Heart left ventricle (tissue), 16 donors: ENCODE data around the gene TNS1. TPM values are rescaled to one million over a fixed set of nuclear protein-coding genes. Genes with fewer than 3 reads are reported as not detected.
A peak's percentile ranks its signal among the peaks of the same experiment; 100 is the strongest.

Experiments
- ATAC-seq, 4 donors: fragments of 200-7000 bp; cut with Tn5 transposase; one replicate each; pipeline ENCODE4 v1.9.1; 2020 to 2022; ENCODE audit warnings: moderate library complexity in 4 of 4, mild to moderate bottlenecking in 3 of 4, moderate number of reproducible peaks in 1 of 4
- DNase-seq, 5 donors: peaks; one replicate each; pipeline ENCODE4 v3.0.0-alpha.2; 2020
- H3K27ac ChIP-seq, 12 donors: fragments of 200-600 bp; sonication (generic) in 4 of 12; one replicate each; pipeline versions ENCODE4 v1.5.0 to v1.8.0; 2016 to 2022; ENCODE audit warnings: mild to moderate bottlenecking in 2 of 12
- H3K27me3 ChIP-seq, 9 donors: fragments of 200-600 bp; sonication (generic) in 2 of 9; one replicate each; pipeline versions ENCODE4 v1.5.1 to v1.8.0; 2016 to 2022; ENCODE audit warnings: mild to moderate bottlenecking in 3 of 9
- H3K36me3 ChIP-seq, 9 donors: fragments of 200-600 bp; sonication (generic) in 2 of 9; one replicate each; pipeline versions ENCODE4 v1.5.0 to v1.8.0; 2018 to 2022; ENCODE audit warnings: mild to moderate bottlenecking in 2 of 9
- H3K4me1 ChIP-seq, 12 donors: fragments of 200-600 bp; sonication (generic) in 4 of 12; one replicate each; pipeline versions ENCODE4 v1.5.0 to v1.8.0; 2016 to 2022; ENCODE audit warnings: mild to moderate bottlenecking in 3 of 12
- H3K4me3 ChIP-seq, 12 donors: fragments of 200-600 bp; sonication (generic) in 4 of 12; one replicate each; pipeline versions ENCODE4 v1.5.0 to v1.8.0; 2017 to 2022; ENCODE audit warnings: mild to moderate bottlenecking in 9 of 12, moderate library complexity in 4 of 12
- H3K9me3 ChIP-seq, 12 donors: fragments of 200-600 bp; sonication (generic) in 4 of 12; one replicate each; pipeline versions ENCODE4 v1.5.0 to v1.8.0; 2016 to 2022; ENCODE audit warnings: mild to moderate bottlenecking in 1 of 12
- POLR2A ChIP-seq, 2 donors: fragments of 450-650 bp; IDR thresholded peaks; one replicate each; pipeline ENCODE4 v1.6.1; 2017; ENCODE audit warnings: antibody characterized with exemption in 2 of 2, mild to moderate bottlenecking in 2 of 2, moderate library complexity in 2 of 2
- whole genome bisulfite sequencing, 4 donors: extraction: QIAGEN DNeasy Blood & Tissue Kit in 2 of 4; methylation state at CpG; one replicate each; pipeline versions ENCODE4 v1.1.5 to v1.1.7; 2013 to 2018; 5-methylcytosine and 5-hydroxymethylcytosine counted together
- intact Hi-C, 10 donors: fragments of 100-400 bp; cut with DNase I; formaldehyde crosslinking; loops; one replicate each; pipeline versions ENCODE4 v1.11.1 to v1.14.2; 2022
- polyA plus RNA-seq, 2 donors: library from polyadenylated mRNA; stranded (reverse); fragments of 200-250 nt; gene quantifications; one replicate each; pipeline ENCODE4 v1.2.3, GENCODE V29; 2013
- total RNA-seq, 9 donors: library from RNA; depleted of rRNA in 2 of 9; stranded (reverse); fragments of >200 nt in 2 of 9; fragmentation: NEBNext Ultra II Directional in 3 of 9; extraction: Animal tissue kit (Norgen Biotek cat#: 25700) in 3 of 9; gene quantifications; one replicate each; pipeline versions ENCODE4 v1.1.0 to v1.2.4, GENCODE V29; 2016 to 2023
- TF ChIP-seq, protein P1 (sequence below), 12 donors: fragments of 200-600 bp; sonication (generic) in 4 of 12; IDR thresholded peaks; one replicate each; pipeline versions ENCODE4 v1.5.0 to v1.8.0; 2018 to 2022; ENCODE audit warnings: antibody characterized with exemption in 12 of 12, mild to moderate bottlenecking in 5 of 12
- donor health status: ischemic (EF 13 %, LVEDD 7.1; RV severe dilation, severe dysfunction).
- donor health status: healthy with polysubstance abuse.
- donor health status: DM: no; HTN: yes; CAD: no.
- donor health status: DM: no; HTN: no; CAD: no.
- donor health status: ischemic (EF 25% LVEDD 6.9; RV normal size, moderate dysfunction).
- donor health status: ischemic (EF 25% LVEDD 5.7; RV mildly dilated, moderate dysfunction).
- donor health status: healthy.
- donor health status: DM: yes; HTN: yes; CAD: no.
- donor health status: ischemic (EF 35%, LVEDD 5.7; RV mildly dilated, moderate dysfunction).
- donor health status: nonischemic (EF 11% LVEDD 7.7; RV severe dilation, severe dysfunction).
- donor health status: DM: yes; HTN: yes; CAD: no.
- donor health status: PGD.
- donor health status: ischemic (EF 29% LVEDD 5.4; RV normal size, mild dysfunction).
- donor health status: nonischemic (EF 23%, LVEDD 6.1; RV moderate dilation, normal function).

TNS1 gene
- total and polyA plus RNA-seq, 11 donors: 243 to 899 (median 669) TPM

- H3K4me3 ChIP-seq: no peak overlapping the region
These were observed 2.7 kb downstream of the TNS1 start for GRCh38 chr2:218000136-218000535.

GRCh38 chr2:217999595-217999959 lies 3.2 kb downstream of the TNS1 start:
- no peak for TF ChIP-seq POLR2A (IDR thresholded peaks at IDR 0.05)
- TF ChIP-seq, protein P1, sequence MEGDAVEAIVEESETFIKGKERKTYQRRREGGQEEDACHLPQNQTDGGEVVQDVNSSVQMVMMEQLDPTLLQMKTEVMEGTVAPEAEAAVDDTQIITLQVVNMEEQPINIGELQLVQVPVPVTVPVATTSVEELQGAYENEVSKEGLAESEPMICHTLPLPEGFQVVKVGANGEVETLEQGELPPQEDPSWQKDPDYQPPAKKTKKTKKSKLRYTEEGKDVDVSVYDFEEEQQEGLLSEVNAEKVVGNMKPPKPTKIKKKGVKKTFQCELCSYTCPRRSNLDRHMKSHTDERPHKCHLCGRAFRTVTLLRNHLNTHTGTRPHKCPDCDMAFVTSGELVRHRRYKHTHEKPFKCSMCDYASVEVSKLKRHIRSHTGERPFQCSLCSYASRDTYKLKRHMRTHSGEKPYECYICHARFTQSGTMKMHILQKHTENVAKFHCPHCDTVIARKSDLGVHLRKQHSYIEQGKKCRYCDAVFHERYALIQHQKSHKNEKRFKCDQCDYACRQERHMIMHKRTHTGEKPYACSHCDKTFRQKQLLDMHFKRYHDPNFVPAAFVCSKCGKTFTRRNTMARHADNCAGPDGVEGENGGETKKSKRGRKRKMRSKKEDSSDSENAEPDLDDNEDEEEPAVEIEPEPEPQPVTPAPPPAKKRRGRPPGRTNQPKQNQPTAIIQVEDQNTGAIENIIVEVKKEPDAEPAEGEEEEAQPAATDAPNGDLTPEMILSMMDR (IDR thresholded peaks at IDR 0.05): no peak
- WGBS, 4 donors: 59 to 72% (median 67%) methylated on average over 4 of the region's 4 CpGs

More at GRCh38 chr2:218000136-218000535, 2.7 kb downstream of the TNS1 start:
- no peaks in the 10 kb centered on the region for H3K9me3 ChIP-seq
- H3K4me1 ChIP-seq: peaks cover 0 to 57% (median 29%) of the 10 kb centered on the region in 12 donors
- intact Hi-C loops: no loop called here
- no peaks in the 10 kb centered on the region for H3K27me3 ChIP-seq
- ATAC-seq (no peak), DNase-seq (peak in 1 of 5 donors; percentile 26)
- H3K27ac ChIP-seq: peak overlapping the region in 6 of 12 donors; percentile 37 to 83 (median 51)
- H3K36me3 ChIP-seq: no peaks in the 10 kb centered on the region
- no peak for TF ChIP-seq POLR2A (IDR thresholded peaks at IDR 0.05)
- TF ChIP-seq, protein P1 (IDR thresholded peaks at IDR 0.05): no peak

GRCh38 chr2:217998926-217999594 lies 3.7 kb downstream of the TNS1 start:
- Histone ChIP-seq H3K4me1 (peaks cover 0 to 55% (median 32%) of the 10 kb centered on the region in 12 donors), H3K4me3 (no peak overlapping the region), H3K36me3 (no peaks in the 10 kb centered on the region), H3K27ac (peak overlapping the region in 1 of 12 donors; percentile 17), H3K27me3 (no peaks in the 10 kb centered on the region), H3K9me3 (no peaks in the 10 kb centered on the region)
- intact Hi-C loops: loop anchor here in 5 of 10 donors (5.0 kb wide), 1 partner anchor 33 kb away; no protein-coding TSS in a partner anchor
- TF ChIP-seq POLR2A (IDR thresholded peaks at IDR 0.05): no peak
- TF ChIP-seq, protein P1 (IDR thresholded peaks at IDR 0.05): no peak
- ATAC-seq (no peak), DNase-seq (peak in 1 of 5 donors; percentile 7)
- 80 to 87% (median 82%) methylated on average over 9 to 10 of the region's 10 CpGs for WGBS, 4 donors

More at GRCh38 chr2:217999595-217999959, 3.2 kb downstream of the TNS1 start:
- Histone ChIP-seq H3K27ac (peak overlapping the region in 4 of 12 donors; percentile 45 to 83 (median 51)), H3K27me3 (no peaks in the 10 kb centered on the region), H3K4me3 (no peak overlapping the region), H3K9me3 (no peaks in the 10 kb centered on the region), H3K36me3 (no peaks in the 10 kb centered on the region), H3K4me1 (peaks cover 0 to 57% (median 30%) of the 10 kb centered on the region in 12 donors)
- intact Hi-C loops: loop anchor here in 5 of 10 donors (5.0 kb wide), 1 partner anchor 33 kb away; no protein-coding TSS in a partner anchor
- DNase-seq: no peak
- no peak for ATAC-seq

GRCh38 chr2:217997510-217997909 lies 5.3 kb downstream of the TNS1 start:
- H3K4me3 ChIP-seq: no peak overlapping the region
- DNase-seq (peak in 1 of 5 donors; percentile 4), ATAC-seq (no peak)
- H3K4me1 ChIP-seq: peaks cover 0 to 54% (median 21%) of the 10 kb centered on the region in 12 donors
- no peaks in the 10 kb centered on the region for H3K9me3 ChIP-seq
- intact Hi-C loops: loop anchor here in 5 of 10 donors (5.0 kb wide), 1 partner anchor 35 kb away; no protein-coding TSS in a partner anchor
- H3K27me3 ChIP-seq: no peaks in the 10 kb centered on the region
- no peak overlapping the region for H3K27ac ChIP-seq
- no peaks in the 10 kb centered on the region for H3K36me3 ChIP-seq
- TF ChIP-seq POLR2A (IDR thresholded peaks at IDR 0.05): no peak
- TF ChIP-seq, protein P1 (IDR thresholded peaks at IDR 0.05): no peak
- WGBS, 4 donors: 88 to 95% (median 92%) methylated on average over 11 of the region's 11 CpGs
